ENCODE results near the gene DPP6.

The DPP6 gene

DNA sequence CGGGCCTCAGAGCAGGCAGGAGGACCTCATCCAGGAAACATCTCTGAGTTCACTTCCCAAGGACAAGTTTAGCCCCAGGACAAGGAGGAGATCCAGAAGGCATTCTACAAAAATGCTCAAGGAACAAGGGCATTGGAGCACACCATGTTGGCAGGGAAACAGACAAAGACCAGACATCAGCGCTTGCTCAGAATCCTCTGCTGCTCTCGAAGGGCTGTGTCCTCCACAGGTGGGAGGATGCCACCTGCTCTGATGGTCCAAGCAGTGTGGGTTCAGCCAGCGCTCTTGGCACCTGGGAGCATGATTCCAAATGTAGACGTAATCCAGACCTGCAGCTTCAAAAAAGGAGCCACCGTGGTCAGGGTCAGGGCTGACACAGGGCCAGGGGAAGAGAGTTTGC lies 160.7 kb downstream of the DPP6 start:
- TF ChIP-seq, protein P1, sequence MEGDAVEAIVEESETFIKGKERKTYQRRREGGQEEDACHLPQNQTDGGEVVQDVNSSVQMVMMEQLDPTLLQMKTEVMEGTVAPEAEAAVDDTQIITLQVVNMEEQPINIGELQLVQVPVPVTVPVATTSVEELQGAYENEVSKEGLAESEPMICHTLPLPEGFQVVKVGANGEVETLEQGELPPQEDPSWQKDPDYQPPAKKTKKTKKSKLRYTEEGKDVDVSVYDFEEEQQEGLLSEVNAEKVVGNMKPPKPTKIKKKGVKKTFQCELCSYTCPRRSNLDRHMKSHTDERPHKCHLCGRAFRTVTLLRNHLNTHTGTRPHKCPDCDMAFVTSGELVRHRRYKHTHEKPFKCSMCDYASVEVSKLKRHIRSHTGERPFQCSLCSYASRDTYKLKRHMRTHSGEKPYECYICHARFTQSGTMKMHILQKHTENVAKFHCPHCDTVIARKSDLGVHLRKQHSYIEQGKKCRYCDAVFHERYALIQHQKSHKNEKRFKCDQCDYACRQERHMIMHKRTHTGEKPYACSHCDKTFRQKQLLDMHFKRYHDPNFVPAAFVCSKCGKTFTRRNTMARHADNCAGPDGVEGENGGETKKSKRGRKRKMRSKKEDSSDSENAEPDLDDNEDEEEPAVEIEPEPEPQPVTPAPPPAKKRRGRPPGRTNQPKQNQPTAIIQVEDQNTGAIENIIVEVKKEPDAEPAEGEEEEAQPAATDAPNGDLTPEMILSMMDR (IDR thresholded peaks at IDR 0.05; ENCODE audit: control extremely low read depth, extremely low read depth, low read depth, missing control alignments), result no peak
- CTCF ChIA-PET, result no interaction called here
- no peak for DNase-seq (ENCODE audit: extremely low spot score)
- POLR2A ChIA-PET, result no interaction called here

DNA sequence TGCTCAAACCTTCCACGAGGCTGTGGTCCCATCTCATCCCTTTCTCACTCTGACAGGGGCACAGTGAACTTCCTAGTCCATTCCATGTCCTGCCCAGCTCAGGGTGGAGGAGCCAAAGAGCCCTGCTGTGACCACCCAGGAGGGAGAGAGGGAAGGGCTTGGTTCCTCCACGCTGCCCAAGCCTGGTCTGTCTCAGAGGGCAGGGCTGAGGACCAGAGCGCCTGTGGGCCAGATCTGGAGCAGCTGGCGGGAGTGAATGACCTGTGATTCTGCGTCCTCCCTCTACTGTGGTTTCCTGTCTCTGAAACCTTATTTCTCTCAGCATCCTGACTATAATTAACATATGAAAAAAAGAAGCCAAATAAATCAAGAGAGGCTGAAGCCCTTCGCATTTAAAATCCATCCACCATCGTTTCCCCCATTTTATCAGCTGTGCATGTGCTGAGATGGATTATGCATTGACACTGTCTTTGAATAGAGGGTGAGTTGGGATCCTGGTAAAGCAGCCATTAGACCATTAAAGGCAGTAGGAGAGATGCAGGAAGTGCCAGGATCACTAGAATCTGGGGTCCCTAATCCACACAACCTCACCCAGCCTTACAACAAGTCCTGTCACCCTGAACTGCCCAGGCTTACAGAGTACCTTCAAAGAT lies 165.6 kb downstream of the DPP6 start:
- DNase-seq (ENCODE audit: extremely low spot score), result no peak
- POLR2A ChIA-PET, result no interaction called here
- CTCF ChIA-PET, result interaction anchor here (1.0 kb wide), 1 partner anchor 42 kb away, joined by 3 read pairs; no protein-coding TSS in a partner anchor
- TF ChIP-seq, protein P1 (IDR thresholded peaks at IDR 0.05; ENCODE audit: control extremely low read depth, extremely low read depth, low read depth, missing control alignments), result no peak

DNA sequence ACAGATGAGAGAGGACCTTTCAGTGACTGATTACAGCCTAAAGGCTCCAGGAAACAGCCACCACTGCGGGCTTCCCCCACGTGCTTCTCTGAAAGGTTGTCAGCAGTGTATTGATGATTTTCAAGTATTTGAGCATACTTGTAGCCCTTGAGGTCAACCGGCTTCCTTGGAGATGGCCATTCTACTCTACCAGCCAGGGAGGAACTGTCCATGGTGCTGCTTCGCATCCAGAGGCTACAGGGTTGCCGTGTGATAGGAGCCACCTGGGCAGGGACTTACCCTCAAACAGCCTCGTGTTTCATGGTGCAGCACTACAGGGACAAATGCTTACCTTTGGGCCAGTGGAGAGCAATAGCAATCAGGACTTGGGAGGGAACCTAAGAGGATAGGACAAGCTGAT lies 179.5 kb downstream of the DPP6 start:
- DNase-seq (ENCODE audit: extremely low spot score), result no peak
- CTCF ChIA-PET, result no interaction called here
- POLR2A ChIA-PET, result no interaction called here
- TF ChIP-seq, protein P1 (IDR thresholded peaks at IDR 0.05; ENCODE audit: control extremely low read depth, extremely low read depth, low read depth, missing control alignments), result no peak

DNA sequence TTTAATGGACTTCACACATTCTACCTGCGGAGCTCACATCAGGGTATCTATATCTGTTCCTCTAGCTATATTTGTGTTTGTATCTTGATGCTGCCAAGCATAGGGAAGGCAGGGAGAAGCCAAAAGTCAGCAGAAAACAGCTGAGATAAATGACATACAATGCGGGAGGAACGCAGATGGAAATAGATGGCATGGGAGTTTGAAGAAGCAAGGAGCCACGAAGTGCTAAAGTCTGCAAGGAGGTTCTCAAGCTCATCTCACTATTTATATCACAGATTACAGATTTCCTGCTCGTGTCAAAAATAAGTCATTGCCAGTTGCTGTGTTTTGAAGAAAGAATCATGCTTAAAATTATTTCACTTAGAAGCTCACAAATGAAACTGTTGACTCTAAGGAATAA lies 180.5 kb downstream of the DPP6 start:
- TF ChIP-seq, protein P1 (IDR thresholded peaks at IDR 0.05; ENCODE audit: control extremely low read depth, extremely low read depth, low read depth, missing control alignments), result no peak
- CTCF ChIA-PET, result interaction anchor here (1.2 kb wide), 1 partner anchor 13 kb away, joined by 4 read pairs; no protein-coding TSS in a partner anchor
- POLR2A ChIA-PET, result no interaction called here
- DNase-seq (ENCODE audit: extremely low spot score), result no peak

DNA sequence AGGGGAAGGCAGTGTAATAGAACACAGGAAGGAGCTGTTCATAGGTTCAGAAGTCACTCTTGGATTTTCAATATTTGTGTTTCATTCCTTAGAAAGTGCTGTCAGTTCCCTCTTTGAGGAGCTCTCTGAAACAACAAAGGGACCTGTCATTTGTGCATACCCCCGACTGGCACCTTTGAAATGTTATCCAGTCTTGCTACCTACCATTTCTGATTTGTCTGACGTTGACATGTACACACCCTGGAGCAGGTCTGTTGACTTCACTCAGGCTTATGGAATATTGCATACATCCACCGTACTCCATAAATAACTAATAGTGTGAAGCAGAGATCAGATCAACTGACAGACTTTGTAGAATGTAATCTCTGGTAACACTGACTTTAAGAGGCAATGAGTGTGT lies 189.8 kb downstream of the DPP6 start:
- ChIA-PET POLR2A (no interaction called here), CTCF (no interaction called here)
- no peak for DNase-seq (ENCODE audit: extremely low spot score)
- TF ChIP-seq, protein P1 (IDR thresholded peaks at IDR 0.05; ENCODE audit: control extremely low read depth, extremely low read depth, low read depth, missing control alignments), result no peak

DNA sequence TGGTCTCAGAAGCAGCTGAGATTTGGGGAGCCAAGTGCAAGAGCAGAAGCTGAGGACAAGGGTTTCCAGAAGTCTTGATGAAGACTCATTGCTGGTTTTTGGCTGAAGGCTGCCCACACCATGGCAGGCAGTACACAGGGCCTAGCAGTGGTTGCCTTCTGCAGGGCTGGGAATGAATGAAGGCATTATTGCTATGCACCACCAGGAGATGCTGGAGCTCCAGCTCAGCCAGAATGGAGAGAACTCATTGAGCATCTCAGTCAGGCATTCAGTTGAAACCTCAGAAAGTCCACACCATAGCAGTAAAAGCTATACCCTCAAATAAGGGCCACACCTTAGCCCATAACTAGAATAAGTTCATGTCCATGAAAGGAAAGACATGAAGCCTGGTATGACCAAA lies 190.5 kb downstream of the DPP6 start:
- CTCF ChIA-PET, result no interaction called here
- DNase-seq (ENCODE audit: extremely low spot score), result no peak
- POLR2A ChIA-PET, result no interaction called here
- TF ChIP-seq, protein P1 (IDR thresholded peaks at IDR 0.05; ENCODE audit: control extremely low read depth, extremely low read depth, low read depth, missing control alignments), result no peak

Measured in GM10248 (cell line).